SK-N-SH treated with all-trans-retinoic acid at 6 μM for 48 hours (cell line): ENCODE measurements around the gene RFX7.

Experiments
- ATAC-seq: fragments of 200-7000 bp; cut with Tn5 transposase; 3 replicates; pipeline ENCODE4 v1.9.1; 2020; ENCODE audit warnings: mild to moderate bottlenecking, moderate library complexity
- ARNTL ChIP-seq: fragments of 450-650 bp; formaldehyde crosslinking; IDR thresholded peaks from 2 replicates; pipeline ENCODE4 v1.5.0; 2020; ENCODE audit warnings: low read depth, mild to moderate bottlenecking, moderate library complexity, borderline replicate concordance
- BACH2 ChIP-seq: fragments of 250-450 bp; sonication (Bioruptor Pico); IDR thresholded peaks from 2 replicates; pipeline ENCODE4 v1.9.0; 2021; ENCODE audit warnings: mild to moderate bottlenecking, borderline replicate concordance
- CSDC2 ChIP-seq: fragments of 250-450 bp; sonication (Bioruptor Pico); IDR thresholded peaks from 2 replicates; pipeline ENCODE4 v1.5.0; 2020; ENCODE audit warnings: mild to moderate bottlenecking, moderate library complexity
- ESRRG ChIP-seq: fragments of 250-450 bp; sonication (Bioruptor Pico); IDR thresholded peaks from 2 replicates; pipeline ENCODE4 v1.6.1; 2021; ENCODE audit warnings: mild to moderate bottlenecking
- GLIS3 ChIP-seq: fragments of 250-450 bp; sonication (Bioruptor Pico); IDR thresholded peaks from 2 replicates; pipeline ENCODE4 v1.5.0; 2020; ENCODE audit warnings: mild to moderate bottlenecking, moderate library complexity
- ISL1 ChIP-seq: fragments of 250-450 bp; sonication (Bioruptor Pico); IDR thresholded peaks from 2 replicates; pipeline ENCODE4 v2.1.2; 2022; ENCODE audit warnings: mild to moderate bottlenecking, moderate library complexity
- OSR1 ChIP-seq: fragments of 250-450 bp; sonication (Bioruptor Pico); IDR thresholded peaks from 2 replicates; pipeline ENCODE4 v1.8.0; 2022; ENCODE audit warnings: moderate library complexity, mild to moderate bottlenecking, inconsistent platforms
- PPARA ChIP-seq: fragments of 250-450 bp; sonication (Bioruptor Pico); IDR thresholded peaks from 2 replicates; pipeline ENCODE4 v1.5.0; 2020; ENCODE audit warnings: mild to moderate bottlenecking, borderline replicate concordance
- RARB ChIP-seq: fragments of 250-450 bp; sonication (Bioruptor Pico); IDR thresholded peaks from 2 replicates; pipeline ENCODE4 v1.8.0; 2021; ENCODE audit warnings: mild to moderate bottlenecking, moderate library complexity
- SNAI2 ChIP-seq: fragments of 250-450 bp; sonication (Bioruptor Pico); IDR thresholded peaks from 2 replicates; pipeline ENCODE4 v1.5.0; 2020; ENCODE audit warnings: mild to moderate bottlenecking, moderate library complexity
- TCF4 ChIP-seq: fragments of 250-450 bp; sonication (Bioruptor Pico); IDR thresholded peaks from 2 replicates; pipeline ENCODE4 v1.8.0; 2021; ENCODE audit warnings: mild to moderate bottlenecking, moderate library complexity, borderline replicate concordance
- TSHZ2 ChIP-seq: fragments of 250-450 bp; sonication (Bioruptor Pico); IDR thresholded peaks from 2 replicates; pipeline ENCODE4 v1.5.0; 2020; ENCODE audit warnings: mild to moderate bottlenecking, moderate library complexity
- ZC3H10 ChIP-seq: fragments of 250-450 bp; sonication (Bioruptor Pico); IDR thresholded peaks from 2 replicates; pipeline ENCODE4 v1.5.1; 2021; ENCODE audit warnings: mild to moderate bottlenecking, moderate library complexity
- ZFP3 ChIP-seq: fragments of 250-450 bp; sonication (Bioruptor Pico); IDR thresholded peaks from 2 replicates; pipeline ENCODE4 v1.5.0; 2020; ENCODE audit warnings: mild to moderate bottlenecking, moderate library complexity
- ZFP30 ChIP-seq: fragments of 450-650 bp; formaldehyde crosslinking; IDR thresholded peaks from 2 replicates; pipeline ENCODE4 v1.5.0; 2022; ENCODE audit warnings: mild to moderate bottlenecking, moderate library complexity
- ZNF565 ChIP-seq: fragments of 450-650 bp; formaldehyde crosslinking; conservative IDR thresholded peaks from 2 replicates; pipeline ENCODE4 v1.5.0; 2020; ENCODE audit warnings: low read depth, mild to moderate bottlenecking, moderate library complexity
- ZNF70 ChIP-seq: fragments of 450-650 bp; formaldehyde crosslinking; IDR thresholded peaks from 2 replicates; pipeline ENCODE4 v1.5.0; 2020; ENCODE audit warnings: mild to moderate bottlenecking, moderate library complexity
- ZNF8 ChIP-seq: fragments of 450-650 bp; formaldehyde crosslinking; IDR thresholded peaks from 2 replicates; pipeline ENCODE4 v1.5.0; 2020; ENCODE audit warnings: mild to moderate bottlenecking, moderate library complexity
- TF ChIP-seq, protein P1 (sequence below): fragments of 250-450 bp; sonication (Bioruptor Pico); IDR thresholded peaks from 2 replicates; pipeline ENCODE4 v1.8.0; 2021; ENCODE audit warnings: low read depth, mild to moderate bottlenecking, moderate library complexity, borderline replicate concordance
- TF ChIP-seq, protein P2 (sequence below): fragments of 250-450 bp; sonication (Bioruptor Pico); IDR thresholded peaks from 2 replicates; pipeline ENCODE4 v1.5.1; 2020; ENCODE audit warnings: low read depth, mild to moderate bottlenecking, moderate library complexity
- TF ChIP-seq, protein P3 (sequence below): fragments of 250-450 bp; sonication (Bioruptor Pico); IDR thresholded peaks from 2 replicates; pipeline ENCODE4 v1.5.1; 2021; ENCODE audit warnings: mild to moderate bottlenecking, moderate library complexity
- TF ChIP-seq, protein P4 (sequence below): fragments of 250-450 bp; sonication (Bioruptor Pico); IDR thresholded peaks from 2 replicates; pipeline ENCODE4 v1.8.0; 2020; ENCODE audit warnings: mild to moderate bottlenecking, moderate library complexity, borderline replicate concordance

Gene RFX7

GRCh38 chr15:56099311-56099710, 144.4 kb downstream of the RFX7 start:
- TF ChIP-seq, protein P1, sequence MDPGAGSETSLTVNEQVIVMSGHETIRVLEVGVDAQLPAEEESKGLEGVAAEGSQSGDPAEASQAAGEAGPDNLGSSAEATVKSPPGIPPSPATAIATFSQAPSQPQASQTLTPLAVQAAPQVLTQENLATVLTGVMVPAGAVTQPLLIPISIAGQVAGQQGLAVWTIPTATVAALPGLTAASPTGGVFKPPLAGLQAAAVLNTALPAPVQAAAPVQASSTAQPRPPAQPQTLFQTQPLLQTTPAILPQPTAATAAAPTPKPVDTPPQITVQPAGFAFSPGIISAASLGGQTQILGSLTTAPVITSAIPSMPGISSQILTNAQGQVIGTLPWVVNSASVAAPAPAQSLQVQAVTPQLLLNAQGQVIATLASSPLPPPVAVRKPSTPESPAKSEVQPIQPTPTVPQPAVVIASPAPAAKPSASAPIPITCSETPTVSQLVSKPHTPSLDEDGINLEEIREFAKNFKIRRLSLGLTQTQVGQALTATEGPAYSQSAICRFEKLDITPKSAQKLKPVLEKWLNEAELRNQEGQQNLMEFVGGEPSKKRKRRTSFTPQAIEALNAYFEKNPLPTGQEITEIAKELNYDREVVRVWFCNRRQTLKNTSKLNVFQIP (CRISPR knock-in tag): no peak
- TF ChIP-seq ISL1 (no peak), ZNF8 (CRISPR knock-in tag) (no peak), TCF4 (CRISPR knock-in tag) (no peak), TSHZ2 (no peak), ZC3H10 (no peak), ZNF70 (CRISPR knock-in tag) (no peak), ZFP3 (CRISPR knock-in tag) (no peak), CSDC2 (no peak), ARNTL (CRISPR knock-in tag) (no peak), RARB (CRISPR knock-in tag) (no peak), ZFP30 (CRISPR knock-in tag) (no peak), OSR1 (CRISPR knock-in tag) (no peak), ESRRG (CRISPR knock-in tag) (no peak), PPARA (CRISPR knock-in tag) (no peak), GLIS3 (no peak)
- TF ChIP-seq, protein P2, sequence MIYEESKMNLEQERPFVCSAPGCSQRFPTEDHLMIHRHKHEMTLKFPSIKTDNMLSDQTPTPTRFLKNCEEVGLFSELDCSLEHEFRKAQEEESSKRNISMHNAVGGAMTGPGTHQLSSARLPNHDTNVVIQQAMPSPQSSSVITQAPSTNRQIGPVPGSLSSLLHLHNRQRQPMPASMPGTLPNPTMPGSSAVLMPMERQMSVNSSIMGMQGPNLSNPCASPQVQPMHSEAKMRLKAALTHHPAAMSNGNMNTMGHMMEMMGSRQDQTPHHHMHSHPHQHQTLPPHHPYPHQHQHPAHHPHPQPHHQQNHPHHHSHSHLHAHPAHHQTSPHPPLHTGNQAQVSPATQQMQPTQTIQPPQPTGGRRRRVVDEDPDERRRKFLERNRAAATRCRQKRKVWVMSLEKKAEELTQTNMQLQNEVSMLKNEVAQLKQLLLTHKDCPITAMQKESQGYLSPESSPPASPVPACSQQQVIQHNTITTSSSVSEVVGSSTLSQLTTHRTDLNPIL (CRISPR knock-in tag): no peak
- TF ChIP-seq, protein P3, sequence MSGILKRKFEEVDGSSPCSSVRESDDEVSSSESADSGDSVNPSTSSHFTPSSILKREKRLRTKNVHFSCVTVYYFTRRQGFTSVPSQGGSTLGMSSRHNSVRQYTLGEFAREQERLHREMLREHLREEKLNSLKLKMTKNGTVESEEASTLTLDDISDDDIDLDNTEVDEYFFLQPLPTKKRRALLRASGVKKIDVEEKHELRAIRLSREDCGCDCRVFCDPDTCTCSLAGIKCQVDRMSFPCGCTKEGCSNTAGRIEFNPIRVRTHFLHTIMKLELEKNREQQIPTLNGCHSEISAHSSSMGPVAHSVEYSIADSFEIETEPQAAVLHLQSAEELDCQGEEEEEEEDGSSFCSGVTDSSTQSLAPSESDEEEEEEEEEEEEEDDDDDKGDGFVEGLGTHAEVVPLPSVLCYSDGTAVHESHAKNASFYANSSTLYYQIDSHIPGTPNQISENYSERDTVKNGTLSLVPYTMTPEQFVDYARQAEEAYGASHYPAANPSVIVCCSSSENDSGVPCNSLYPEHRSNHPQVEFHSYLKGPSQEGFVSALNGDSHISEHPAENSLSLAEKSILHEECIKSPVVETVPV (CRISPR knock-in tag): no peak
- TF ChIP-seq, protein P4, sequence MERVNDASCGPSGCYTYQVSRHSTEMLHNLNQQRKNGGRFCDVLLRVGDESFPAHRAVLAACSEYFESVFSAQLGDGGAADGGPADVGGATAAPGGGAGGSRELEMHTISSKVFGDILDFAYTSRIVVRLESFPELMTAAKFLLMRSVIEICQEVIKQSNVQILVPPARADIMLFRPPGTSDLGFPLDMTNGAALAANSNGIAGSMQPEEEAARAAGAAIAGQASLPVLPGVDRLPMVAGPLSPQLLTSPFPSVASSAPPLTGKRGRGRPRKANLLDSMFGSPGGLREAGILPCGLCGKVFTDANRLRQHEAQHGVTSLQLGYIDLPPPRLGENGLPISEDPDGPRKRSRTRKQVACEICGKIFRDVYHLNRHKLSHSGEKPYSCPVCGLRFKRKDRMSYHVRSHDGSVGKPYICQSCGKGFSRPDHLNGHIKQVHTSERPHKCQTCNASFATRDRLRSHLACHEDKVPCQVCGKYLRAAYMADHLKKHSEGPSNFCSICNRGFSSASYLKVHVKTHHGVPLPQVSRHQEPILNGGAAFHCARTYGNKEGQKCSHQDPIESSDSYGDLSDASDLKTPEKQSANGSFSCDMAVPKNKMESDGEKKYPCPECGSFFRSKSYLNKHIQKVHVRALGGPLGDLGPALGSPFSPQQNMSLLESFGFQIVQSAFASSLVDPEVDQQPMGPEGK: no peak
- ATAC-seq: no peak

GRCh38 chr15:56098195-56098863, 145.3 kb downstream of the RFX7 start:
- TF ChIP-seq GLIS3 (no peak), TCF4 (CRISPR knock-in tag) (no peak), ZNF8 (CRISPR knock-in tag) (no peak), ZNF565 (CRISPR knock-in tag) (no peak), ZC3H10 (no peak), PPARA (CRISPR knock-in tag) (no peak), ESRRG (CRISPR knock-in tag) (no peak), BACH2 (CRISPR knock-in tag) (no peak), SNAI2 (CRISPR knock-in tag) (no peak), OSR1 (CRISPR knock-in tag) (no peak), ARNTL (CRISPR knock-in tag) (no peak)
- TF ChIP-seq, protein P1 (CRISPR knock-in tag): no peak
- TF ChIP-seq, protein P3 (CRISPR knock-in tag): no peak
- TF ChIP-seq, protein P2 (CRISPR knock-in tag): no peak
- ATAC-seq: no peak
